HL-60/S4 treated with retinoic acid at 250 ng/mL for 4 days and 3 days (cell line): ENCODE results near the gene SLC1A4.
"Not testable (repeated sequence)": the region's sequence is repeated elsewhere in the genome, so short reads cannot be mapped to it uniquely, and the experiment has no call there.

Experiments used
- in situ Hi-C: fragments of 300-500 bp; cut with MboI; formaldehyde crosslinking; loops from 2 replicates; pipeline ENCODE4 v1.7.0; 2022; ENCODE audit warnings: low sequenced_read_pairs

Gene SLC1A4

DNA sequence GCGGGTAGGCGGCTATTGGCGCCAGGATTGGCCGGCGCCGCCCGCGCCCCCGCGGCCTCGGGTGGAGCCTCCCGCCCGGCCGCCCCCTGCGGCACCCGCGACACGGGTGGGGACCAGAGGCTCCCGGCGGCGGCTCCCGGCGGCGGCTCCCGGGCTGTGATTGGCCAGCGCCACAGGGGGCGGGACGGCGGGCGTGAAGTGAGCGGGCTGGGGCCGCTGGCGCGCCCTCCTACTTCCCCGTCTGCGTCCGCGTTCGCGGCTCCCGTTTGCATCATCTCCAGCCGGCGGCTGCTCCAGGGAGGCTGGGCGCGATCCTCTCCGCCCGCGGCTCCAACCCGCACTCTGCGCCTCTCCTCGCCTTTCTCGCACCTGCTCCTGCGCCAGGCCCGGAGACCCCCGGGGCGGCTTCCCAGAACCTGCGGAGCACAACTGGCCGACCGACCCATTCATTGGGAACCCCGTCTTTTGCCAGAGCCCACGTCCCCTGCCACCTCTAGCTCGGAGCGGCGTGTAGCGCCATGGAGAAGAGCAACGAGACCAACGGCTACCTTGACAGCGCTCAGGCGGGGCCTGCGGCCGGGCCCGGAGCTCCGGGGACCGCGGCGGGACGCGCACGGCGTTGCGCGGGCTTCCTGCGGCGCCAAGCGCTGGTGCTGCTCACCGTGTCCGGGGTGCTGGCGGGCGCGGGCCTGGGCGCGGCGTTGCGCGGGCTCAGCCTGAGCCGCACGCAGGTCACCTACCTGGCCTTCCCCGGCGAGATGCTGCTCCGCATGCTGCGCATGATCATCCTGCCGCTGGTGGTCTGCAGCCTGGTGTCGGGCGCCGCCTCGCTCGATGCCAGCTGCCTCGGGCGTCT, at the start of gene SLC1A4:
Gene SLC1A4, plus strand, starts transcription at position 274 of the 856 bp plus-strand sequence. Its CDS starts 245 bp downstream, at position 519.
- in situ Hi-C loops = no loop called here

DNA sequence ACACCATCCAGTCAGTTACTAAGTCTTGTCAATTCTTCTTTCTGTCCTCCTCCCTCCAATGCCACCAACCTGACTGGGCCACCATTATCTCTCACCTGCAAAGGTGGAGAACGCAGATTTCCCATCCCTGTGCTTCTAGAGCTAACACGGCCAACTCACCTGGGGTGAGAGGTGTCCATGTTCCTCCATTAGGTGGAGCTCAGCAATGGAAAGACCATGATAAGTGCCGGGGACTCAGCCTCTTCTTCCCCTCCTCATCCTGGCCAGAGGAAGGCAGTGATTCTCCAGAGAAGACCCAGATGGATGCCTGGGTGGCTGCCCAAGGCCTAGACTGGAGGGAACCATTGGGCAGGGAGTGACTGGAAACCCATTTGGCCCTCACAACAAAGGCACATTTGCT, 48.1 kb upstream of the SLC1A4 start:
- in situ Hi-C loops = no loop called here

DNA sequence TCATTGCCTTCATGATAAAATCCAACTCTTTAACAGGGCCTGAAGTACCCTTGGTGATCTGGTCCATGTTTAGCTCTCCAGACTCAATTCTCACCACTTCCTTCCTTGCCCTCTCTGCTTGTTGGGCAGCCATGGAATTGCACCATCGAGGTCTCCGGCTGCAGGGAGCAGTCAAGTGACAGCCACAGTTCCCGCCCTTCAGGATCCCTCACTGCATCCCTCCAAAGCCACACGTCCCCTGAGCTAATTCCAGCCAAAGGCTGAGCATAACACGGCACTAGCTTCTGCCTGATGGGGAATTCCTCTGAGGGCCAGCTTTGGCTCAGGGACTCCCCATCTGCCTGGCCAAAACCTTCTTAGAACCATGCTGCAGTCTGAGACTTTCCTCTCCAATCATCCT, 47.4 kb upstream of the SLC1A4 start:
- in situ Hi-C loops = no loop called here

DNA sequence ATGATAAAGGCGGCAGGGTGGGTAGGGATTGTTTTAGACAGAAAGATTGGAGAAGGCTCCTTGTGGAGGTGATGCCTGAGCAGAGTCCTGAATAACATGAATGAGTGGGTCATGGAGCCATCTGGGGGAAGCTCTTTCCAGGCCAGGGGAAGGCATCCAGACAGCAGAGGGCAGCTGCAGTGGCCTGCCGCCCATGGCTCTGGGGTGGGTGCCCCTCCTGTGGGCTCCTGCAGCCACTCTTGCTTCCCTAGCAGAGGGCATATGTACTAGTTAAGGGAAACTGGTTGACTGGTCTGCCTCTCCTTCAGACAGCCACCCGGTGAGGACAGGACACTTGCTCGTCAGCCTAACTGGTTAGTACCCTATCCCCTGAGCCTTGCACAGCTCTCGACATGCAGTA, 46.5 kb upstream of the SLC1A4 start:
- in situ Hi-C loops = no loop called here

DNA sequence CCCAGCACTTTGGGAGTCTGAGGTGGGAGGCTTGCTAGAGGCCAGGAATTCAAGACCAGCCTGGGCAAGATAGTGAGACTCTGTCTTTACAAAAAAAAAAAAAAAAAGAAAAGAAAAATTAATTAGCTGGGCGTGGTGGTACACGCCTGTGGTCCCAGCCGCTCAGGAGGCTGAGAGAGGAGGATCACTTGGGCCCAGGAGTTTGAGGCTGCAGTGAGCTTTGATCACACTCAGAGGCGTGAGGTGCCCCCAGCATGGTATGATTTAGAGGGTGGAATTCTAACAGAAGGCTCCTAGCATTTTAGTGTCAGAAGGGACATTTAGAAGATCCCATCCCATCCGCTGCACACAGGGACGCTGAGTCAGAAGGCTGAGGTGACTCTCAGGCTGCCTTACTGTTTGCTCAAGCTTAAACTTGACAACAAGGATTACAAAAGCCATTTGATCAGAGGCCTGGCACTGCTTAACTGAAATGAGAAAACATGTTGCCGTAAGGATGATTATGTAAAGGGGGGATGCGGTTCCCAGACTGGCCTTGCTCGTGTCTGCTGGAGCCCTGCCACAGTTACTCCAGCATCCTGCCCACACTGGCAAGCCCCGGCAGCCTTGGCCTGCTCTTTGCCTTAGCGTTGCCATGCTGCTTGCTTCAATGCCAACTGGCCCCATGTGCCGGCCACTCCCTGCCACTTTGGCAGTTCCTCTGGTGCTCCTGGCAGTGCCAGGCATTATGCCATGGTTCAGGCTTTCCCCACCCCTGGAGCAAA, 45.6 kb upstream of the SLC1A4 start:
- in situ Hi-C loops = no loop called here

DNA sequence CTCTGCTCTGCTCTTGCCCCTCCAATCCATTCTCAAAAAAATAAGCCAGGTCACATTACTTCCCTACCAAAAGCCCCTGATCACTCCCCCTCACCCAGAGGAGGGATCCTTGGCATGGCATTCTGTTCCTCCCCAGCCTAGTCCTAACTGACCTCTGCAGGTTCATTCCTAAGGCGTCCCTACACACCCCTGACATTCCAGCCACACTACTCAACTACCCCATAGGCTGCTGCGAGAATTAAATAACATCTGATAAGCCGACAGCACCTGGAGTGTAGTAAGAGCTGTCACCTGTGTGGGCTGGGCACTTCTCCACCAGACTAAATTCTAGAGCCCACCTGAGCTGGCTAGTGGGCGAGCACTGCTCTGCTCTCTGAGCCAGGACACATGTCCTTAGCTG, 44.7 kb upstream of the SLC1A4 start:
- in situ Hi-C loops = no loop called here

DNA sequence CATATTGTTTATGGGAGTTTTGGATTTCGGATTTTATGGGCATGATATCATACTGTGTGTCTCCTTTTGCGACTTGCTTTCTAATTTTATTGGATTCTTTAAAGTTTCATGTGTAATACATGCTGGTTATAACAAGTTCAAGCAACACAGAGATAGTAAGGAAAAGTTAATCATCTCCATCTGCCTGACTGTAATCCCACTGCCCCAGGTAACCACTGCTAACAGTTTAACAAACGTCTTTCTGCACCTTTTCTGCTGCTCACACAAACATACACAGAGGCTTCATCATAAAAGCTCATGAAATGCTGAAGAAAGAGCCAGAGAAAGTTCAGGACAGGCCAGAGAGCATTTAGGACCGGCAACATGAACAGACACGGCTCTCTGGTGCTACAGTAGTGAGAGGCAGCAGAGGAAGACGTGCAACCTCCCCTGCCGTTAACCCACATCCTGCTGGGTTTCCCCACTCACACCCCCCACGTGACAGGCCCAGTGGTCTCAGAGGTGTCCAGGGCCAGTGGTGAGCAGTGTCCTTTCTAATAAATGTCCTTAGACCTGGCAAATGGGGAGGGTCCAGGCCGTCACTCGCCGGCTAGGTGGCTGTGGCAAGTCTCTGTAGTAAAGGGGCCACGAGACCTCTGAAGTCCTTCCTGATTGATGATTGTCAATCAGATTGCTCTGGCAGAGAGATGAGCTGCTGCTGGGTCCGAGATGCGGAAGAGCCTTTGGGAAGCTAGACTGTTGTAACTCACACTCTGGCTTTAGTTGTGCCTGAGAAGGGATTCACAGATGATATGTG, 43.0 kb upstream of the SLC1A4 start:
- in situ Hi-C loops = no loop called here

DNA sequence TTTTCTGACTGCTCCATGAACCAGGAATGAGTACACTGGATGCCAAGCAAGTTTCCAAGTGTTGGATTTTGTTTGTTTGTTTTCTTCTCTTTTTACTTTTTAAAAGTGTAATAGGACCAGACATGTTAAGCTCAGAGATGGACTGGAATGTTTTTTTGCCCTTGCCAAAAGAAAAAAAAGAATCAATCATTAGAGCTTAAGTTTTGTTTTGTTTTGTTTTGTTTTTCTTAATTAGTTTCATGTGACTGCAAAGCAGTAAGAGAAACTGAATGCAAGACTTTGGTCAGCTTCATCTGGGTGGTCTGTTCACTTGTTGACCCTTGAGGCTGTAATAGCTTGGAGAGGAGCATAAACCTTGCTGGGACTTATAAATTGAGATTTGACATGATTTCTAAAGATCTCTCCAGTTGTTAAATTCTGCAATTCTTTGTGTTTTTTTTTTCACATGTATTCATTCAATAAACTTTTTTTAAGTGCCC, 42.4 kb upstream of the SLC1A4 start:
- in situ Hi-C loops = no loop called here

DNA sequence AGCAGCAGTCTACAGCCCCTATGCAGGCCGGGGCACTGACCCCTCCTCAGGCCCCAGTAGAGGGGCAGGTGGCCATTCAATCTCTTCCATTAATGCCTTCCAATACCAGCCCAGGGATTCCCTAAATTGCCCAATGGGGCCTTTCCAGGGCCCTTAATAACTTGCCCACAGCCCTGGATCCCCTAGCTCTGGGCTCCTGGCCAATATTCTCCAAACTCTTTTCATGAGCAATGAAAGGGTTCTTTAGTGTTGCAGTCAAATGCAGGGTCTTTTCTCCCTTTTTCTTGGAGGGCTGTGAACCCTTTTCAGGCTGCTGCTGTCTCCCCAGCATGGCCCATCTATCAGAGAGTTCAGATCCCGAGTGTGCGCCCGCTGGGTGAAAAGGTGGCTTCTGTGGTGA, 41.3 kb upstream of the SLC1A4 start:
- in situ Hi-C loops = no loop called here

DNA sequence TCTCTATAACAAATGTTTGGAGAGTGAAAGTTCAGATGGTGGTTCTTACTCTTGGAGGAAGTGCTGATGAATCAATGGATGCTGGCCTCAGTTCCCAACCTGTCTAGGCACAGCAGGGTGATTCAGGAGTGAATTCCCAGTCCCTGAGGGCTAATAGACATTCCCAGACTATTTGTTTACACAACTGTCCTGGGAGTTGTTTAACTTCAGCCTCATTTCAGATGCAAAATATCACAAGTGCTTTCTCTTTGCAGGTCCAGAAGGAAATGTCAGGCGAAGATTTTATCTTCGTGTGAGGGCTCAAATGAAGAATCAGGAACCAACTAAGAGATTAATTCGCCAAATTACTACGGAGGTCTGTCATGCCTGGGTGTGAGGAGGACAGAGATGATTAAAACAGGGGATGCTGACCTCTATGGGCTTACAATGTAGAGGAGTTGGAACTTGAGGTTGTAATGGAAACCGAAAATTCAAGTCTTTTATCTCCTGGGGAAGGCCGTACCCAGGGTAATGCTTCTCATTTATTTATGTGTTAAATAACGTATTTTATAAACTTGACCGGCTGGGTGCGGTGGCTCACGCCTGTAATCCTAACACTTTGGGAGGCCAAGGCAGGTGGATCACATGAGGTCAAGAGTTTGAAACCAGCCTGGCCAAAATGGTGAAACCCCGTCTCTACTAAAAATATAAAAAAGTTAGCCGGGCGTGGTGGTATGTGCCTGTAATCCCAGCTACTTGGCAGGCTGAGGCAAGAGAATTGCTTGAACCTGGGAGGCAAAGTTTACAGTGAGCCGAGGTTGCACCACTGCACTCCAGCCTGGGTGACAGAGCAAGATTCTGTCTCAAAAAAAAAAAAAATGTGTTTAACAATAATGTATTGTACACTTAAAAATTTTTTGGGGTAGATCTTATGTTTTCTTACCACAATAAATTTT, 38.7 kb upstream of the SLC1A4 start:
- in situ Hi-C loops = no loop called here

DNA sequence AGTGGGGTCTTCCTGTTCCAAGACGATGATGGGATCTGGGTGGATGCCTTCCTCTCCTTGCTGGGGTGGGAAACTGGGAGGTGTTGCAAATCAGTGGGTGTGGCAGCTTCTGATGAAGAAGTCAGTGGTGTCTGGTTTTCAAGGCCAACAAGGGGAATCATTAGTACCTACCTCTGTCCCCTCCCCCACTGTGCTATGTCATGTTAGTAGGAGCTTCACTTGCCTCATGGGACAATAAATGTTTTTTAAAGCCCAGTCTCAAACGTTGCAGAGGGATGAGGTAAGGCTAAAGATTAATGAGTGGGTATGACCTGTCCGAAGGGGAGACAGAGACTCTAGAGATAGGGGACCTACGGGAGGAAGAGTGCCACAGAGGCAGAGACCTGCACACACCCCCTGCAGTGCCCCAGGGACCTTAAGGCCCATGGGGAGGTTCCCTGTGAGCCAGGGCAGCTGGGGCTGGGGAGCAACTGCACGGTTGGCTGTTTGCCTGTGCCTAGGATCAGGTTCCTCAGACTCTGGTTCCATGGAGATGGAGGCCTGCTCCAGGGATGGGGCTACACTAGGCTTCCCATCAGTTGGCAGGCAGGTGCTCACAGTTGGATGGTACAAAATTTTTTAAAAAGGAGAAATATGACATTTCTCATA, 37.8 kb upstream of the SLC1A4 start:
- in situ Hi-C loops = no loop called here

DNA sequence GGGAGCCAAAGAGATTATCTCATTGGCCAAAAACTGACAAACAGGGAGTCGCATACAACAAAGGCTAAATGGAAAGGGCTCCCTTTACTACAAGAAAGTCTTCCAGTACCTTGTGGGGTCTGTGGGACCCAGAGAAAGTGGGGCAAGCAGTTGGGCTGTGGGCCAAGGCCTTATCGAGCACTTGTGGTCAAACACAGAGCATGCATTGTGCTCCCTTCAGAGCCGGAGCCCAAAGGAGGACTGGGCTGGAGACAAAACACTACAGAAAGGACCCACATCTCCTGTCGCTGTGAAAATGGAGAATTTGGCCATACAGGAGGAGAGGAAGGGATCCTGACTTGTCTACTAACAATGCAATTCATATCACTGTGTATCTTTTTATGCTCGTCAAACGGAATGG, 37.1 kb upstream of the SLC1A4 start:
- in situ Hi-C loops = no loop called here

DNA sequence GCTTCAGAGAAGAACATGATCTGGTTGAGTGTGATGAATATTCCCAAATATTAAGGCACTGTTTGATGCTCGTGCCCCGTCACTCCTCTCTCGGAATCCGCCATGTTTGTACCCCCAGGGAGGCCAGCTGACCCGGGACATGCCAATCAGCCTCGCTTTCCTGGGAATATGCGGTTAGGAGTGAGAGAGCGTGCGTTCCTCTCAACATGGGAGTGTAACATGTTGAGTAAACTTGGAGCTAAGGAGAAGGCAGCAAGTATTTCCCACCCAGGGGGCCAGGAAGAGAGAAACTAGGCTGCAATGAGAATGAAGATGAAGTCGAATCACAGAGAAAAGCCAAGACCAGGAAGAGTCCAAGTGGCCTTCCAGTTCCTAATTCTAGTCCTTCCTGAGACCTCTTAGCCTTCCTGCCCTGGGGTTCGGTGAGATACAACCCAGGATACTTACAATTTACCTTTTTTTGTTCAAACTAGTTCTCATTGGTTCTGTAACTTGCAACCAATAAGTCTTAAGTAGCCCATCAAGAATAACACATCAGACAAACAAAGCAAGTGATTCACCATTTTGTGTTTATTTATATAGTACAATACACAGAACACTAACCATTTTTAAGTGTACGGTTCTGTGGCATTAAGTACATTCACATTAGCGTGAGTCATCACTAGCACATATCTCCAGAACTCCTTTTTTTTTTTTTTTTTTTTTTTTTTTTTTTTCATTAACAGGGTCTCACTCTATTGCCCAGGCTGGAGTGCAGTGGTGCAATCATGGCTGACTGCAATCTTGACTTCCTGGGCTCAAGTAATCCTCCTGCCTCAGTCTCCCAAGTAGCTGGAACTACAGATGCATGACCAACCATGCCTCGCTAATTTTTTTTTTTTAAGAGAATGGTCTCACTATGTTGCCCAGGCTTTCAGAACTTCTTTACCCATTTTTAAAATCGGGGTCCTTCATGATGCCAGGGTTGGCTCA, 36.4 kb upstream of the SLC1A4 start:
- in situ Hi-C loops = no loop called here

DNA sequence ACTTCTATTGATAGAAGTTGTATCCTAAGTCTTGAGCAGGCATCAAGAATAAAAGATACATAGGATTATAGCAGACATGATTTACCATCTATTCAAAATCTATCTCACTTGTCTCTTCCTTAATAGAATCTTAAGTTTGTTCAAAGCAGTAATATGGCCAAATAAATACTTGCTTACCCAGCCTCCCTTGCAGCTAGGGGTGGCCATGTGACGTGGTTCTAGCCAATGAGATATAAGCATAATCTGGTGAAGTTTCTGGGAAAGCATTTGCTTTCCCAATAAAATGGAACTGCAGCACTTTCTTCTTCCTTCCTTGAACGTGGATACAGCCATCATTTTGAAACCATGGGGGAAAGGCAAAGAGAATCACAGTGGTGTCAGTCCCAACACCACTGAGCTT, 33.7 kb upstream of the SLC1A4 start:
- in situ Hi-C loops = no loop called here

DNA sequence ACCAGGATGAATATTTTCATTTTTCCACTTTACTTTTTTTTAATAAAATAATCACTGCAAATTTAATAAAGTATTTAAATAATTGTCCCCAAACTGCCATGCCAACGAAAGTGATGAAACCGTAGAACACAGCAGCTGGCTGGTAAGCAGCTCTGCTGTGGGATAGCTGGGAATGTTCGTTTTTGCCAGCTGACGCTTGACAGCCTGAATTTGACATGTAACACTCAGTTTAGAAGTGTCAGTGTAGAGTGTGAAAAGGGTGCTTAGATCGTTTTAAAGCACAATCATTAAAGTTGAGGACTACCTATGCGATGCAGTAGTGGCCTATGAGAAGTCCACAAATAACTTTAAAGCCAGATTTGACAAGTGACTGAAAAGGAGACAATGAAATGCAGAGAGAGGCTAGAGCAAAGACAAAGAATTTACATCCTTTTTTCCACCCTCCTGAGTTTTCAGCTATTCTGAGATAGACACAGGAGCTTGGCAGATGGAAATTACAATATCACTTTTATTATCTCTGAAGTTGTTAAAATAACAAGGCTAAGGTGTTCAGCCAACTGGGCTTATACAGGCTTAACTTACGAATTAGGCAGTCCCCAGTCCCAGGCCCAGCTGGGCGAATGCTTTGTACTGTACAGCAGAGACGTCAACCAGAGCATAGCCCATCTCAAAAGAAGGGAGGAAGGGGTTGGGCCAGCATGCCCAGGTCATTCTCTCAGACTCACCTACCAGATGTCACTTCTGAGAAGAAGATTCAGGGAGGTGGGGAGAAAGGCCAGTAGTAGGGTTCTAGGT, 31.9 kb upstream of the SLC1A4 start:
- in situ Hi-C loops = no loop called here

DNA sequence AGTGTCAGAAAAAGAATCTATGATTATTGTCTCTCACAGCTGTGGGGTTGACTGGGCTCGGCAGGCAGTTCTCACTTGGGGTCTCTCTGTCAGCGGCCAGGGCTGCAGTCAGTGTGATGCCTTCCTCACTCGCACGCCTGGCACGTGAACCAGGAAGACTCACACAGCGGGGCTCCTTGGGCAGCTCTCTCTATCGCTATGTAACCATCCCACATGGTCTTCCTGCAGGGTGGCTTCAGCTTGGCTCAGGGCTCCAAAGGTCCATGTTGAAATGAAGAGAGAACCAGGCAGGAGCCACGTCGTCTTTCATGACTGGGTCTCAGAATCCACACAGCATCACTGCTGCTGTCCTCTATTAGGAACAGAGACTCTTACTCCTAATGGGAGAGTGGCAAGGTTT, 30.6 kb upstream of the SLC1A4 start:
- in situ Hi-C loops = no loop called here

DNA sequence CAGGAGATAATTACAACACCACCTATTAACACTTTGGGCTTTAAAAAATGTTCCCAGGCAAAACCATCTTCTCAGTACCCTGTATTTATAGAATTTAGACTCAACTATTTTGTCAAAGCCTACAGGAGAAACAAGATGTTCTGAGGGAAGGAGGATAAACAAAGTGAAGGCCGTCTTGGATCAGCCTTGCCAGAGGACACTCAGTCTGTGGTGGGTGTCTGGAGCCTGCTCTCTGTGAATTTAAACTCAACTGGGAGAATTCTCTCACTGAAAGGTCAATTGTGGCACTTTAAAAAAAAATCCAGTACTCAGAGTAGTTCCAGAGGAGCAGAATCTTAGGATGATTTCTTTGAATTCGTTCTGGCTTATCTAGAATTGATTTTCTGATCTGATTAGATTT, 28.4 kb upstream of the SLC1A4 start:
- in situ Hi-C loops = no loop called here

DNA sequence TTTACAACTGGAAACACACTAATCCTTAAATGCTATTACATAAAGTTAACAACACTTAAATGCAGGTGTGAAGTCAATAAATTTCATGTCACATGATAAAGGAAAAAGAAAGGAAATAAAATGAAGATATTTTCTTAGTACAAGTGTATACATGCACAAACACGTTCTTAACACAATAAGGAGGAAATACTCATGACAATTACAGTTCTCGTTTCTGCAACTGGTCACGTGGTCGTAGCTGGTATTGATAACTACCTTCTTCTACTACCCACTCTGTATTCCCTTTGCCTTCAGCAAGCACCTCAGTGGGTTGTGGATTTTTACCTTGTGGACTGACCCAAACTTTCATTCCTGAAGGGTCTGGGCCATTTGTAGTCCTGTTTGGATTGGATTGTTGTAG, 26.1 kb upstream of the SLC1A4 start:
- in situ Hi-C loops = not testable (repeated sequence)
